ENCODE data around the gene KAT8.

KAT8 gene

DNA sequence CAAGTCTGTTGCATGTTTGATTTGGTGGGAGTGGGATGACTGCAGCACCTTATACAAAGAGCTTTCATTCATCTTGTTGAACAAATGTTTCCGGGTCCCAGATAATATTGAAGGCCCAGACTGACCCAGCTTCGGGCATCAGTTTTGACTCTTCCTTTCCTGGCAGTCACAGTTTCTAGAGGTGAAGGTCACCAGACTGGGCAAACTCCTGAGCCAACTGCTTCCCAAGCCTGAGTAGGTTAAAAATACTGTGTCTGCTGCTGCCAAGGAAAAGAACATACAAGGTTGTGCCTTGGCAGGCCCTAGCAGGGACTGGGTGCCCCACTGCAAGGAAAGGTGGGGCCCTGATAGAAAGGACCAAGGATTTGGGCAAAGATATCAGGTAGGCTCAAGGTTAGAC is 4.8 kb upstream of the KAT8 start:
- DNase-seq (ENCODE audit: insufficient read length, low spot score) (no peak), FAIRE-seq (no peak)
- no peak for TF ChIP-seq POLR2AphosphoS5 (IDR thresholded peaks at IDR 0.05; ENCODE audit: low read depth, low read length)
- TF ChIP-seq SPI1 (IDR thresholded peaks at IDR 0.05; ENCODE audit: low read depth, low read length): no peak
- no peak for TF ChIP-seq POU2F2 (IDR thresholded peaks at IDR 0.05; ENCODE audit: low read depth, low read length)
- no peak for TF ChIP-seq POLR2A (IDR thresholded peaks at IDR 0.05; ENCODE audit: low read depth, low read length)
- no peak for TF ChIP-seq TAF1 (IDR thresholded peaks at IDR 0.05; ENCODE audit: low read depth, low read length)
- no peak for TF ChIP-seq PAX5 (IDR thresholded peaks at IDR 0.05; ENCODE audit: insufficient read depth, low read length, severe bottlenecking)

DNA sequence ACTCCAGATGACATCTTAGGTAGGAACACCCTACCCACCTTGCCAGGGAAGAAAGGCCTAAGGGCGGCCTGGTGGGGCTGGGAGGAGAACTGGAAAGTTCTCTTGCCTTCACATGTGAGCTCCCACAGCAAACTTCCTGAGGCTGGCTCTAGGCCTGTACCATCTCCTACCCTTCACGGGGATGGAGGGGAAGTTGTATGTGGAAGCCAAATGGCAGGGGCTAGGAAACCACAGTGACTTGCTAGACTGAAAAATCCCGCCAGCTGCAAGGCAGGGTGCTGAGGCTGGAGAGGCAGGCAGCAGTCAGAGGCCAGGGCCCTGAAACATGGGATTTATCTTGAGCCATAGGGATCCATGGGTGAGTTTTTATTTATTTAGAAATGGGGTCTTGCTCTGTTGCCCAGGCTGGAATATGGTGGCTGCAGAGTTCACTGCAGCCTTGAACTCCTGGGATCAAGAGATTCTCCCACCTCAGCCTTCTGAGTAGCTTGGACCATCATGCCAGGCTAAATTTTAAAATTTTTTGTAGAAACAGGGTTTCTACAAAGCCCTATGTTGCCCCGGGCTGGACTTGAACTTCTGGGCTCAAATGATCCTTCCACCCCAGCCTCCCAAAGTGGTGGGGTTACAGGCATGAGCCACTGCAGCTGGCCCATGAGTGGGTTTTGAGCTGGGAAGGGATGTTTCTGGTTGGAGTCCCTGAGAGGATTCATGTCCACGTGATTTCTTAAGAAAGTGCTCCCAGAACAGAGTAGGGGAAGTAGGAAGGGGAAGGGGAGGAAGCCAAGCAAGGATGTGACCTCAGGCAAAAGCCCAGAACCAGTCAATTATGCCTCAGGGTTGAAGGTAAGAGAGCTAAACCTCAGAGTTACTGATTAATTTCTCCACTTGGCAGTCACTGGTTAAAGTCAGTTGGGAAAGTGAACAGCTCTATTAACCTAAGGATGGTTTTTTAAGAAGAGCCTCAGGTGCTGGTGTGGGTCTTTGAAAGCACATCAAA is 4.0 kb upstream of the KAT8 start:
- TF ChIP-seq TAF1 (IDR thresholded peaks at IDR 0.05; ENCODE audit: low read depth, low read length) (no peak), PAX5 (IDR thresholded peaks at IDR 0.05; ENCODE audit: insufficient read depth, low read length, severe bottlenecking) (no peak), SPI1 (IDR thresholded peaks at IDR 0.05; ENCODE audit: low read depth, low read length) (no peak), POLR2AphosphoS5 (IDR thresholded peaks at IDR 0.05; ENCODE audit: low read depth, low read length) (no peak), POLR2A (IDR thresholded peaks at IDR 0.05; ENCODE audit: low read depth, low read length) (no peak), POU2F2 (IDR thresholded peaks at IDR 0.05; ENCODE audit: low read depth, low read length) (no peak)
- FAIRE-seq (no peak), DNase-seq (ENCODE audit: insufficient read length, low spot score) (no peak)

DNA sequence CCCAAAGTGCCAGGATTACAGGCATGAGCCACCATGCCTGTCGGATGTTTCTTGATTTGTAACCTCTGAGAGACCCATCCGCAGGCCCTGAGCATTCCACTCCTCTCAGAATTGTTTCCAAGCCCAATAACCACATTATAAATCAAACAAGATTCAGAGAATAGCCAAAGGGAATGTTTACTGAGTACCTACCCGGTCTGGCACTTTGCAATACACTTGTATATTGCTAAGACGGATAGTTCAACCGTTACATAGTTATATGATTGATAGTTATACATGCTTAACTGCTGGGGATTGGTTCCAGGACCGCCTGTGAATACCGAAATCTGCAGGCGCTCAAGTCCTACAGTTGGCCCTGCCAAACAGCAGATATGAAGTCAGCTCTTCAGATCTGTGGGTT is 3.0 kb upstream of the KAT8 start:
- FAIRE-seq (no peak), DNase-seq (ENCODE audit: insufficient read length, low spot score) (no peak)
- TF ChIP-seq SPI1 (IDR thresholded peaks at IDR 0.05; ENCODE audit: low read depth, low read length) (no peak), POLR2A (IDR thresholded peaks at IDR 0.05; ENCODE audit: low read depth, low read length) (no peak), POU2F2 (IDR thresholded peaks at IDR 0.05; ENCODE audit: low read depth, low read length) (no peak), TAF1 (IDR thresholded peaks at IDR 0.05; ENCODE audit: low read depth, low read length) (no peak), POLR2AphosphoS5 (IDR thresholded peaks at IDR 0.05; ENCODE audit: low read depth, low read length) (no peak), PAX5 (IDR thresholded peaks at IDR 0.05; ENCODE audit: insufficient read depth, low read length, severe bottlenecking) (no peak)

DNA sequence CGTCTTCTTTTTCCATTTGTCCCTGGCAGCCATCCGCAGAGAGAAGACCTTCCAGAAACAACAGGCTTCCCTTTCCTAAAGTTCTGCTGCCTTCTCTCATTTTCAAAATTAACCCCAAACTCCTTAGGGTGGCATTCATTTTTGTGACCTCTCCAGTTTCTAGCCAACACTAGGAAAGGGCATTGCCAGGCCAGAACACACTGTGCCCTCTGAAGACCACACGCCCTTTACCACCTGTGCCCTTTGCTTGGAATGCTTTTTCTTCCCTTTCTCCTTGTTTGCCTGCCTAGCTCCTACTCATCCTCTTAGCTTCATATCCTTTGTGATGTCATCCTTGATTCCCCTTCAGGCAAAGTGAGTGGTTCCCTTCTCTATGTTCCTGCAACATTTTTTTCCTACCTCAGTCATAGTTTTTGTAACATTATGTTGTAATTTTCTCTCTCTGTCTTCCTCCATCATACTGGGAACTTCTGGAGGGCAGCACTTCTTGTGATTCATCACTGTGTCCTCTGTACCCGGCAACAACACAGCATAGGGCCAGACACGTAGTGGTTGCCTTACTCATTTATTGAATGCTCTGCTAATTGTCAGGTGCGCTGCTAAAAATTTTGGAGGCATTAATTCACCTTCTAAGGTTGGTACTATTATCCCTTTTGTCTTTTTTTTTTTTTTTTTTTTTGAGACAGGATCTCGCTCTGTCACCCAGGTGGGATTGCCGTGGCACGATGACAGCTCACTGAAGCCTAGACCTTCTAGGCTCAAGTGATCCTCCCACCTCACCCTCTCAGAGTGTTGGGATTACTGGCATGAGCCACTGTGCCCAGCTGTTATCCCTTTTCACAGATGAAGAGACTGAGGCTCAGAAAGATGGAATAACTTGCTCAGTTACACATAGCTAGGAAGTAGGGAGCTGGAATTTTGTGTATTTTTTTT is 1.0 kb downstream of the KAT8 start:
- TF ChIP-seq POU2F2 (IDR thresholded peaks at IDR 0.05; ENCODE audit: low read depth, low read length): no peak
- TF ChIP-seq POLR2AphosphoS5 (IDR thresholded peaks at IDR 0.05; ENCODE audit: low read depth, low read length): no peak
- FAIRE-seq: no peak
- no peak for DNase-seq (ENCODE audit: insufficient read length, low spot score)

DNA sequence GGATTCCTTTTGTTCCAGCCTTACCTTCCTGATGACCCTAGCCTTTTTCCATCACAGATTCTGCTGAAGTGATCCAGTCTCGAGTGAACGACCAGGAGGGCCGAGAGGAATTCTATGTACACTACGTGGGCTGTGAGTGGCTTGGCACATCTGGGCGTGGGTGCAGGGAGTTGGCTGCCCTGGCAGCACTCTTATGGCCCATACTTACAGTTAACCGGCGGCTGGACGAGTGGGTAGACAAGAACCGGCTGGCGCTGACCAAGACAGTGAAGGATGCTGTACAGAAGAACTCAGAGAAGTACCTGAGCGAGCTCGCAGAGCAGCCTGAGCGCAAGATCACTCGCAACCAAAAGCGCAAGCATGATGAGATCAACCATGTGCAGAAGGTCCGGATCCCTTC is 2.7 kb downstream of the KAT8 start:
- no peak for FAIRE-seq
- no peak for TF ChIP-seq PAX5 (IDR thresholded peaks at IDR 0.05; ENCODE audit: insufficient read depth, low read length, severe bottlenecking)
- TF ChIP-seq POLR2A (IDR thresholded peaks at IDR 0.05; ENCODE audit: low read depth, low read length): no peak
- TF ChIP-seq POLR2AphosphoS5 (IDR thresholded peaks at IDR 0.05; ENCODE audit: low read depth, low read length): no peak
- no peak for DNase-seq (ENCODE audit: insufficient read length, low spot score)

- no peak for DNase-seq (ENCODE audit: insufficient read length, low spot score)
- no peak for FAIRE-seq
- no peak for TF ChIP-seq POLR2AphosphoS5 (IDR thresholded peaks at IDR 0.05; ENCODE audit: low read depth, low read length)
- no peak for TF ChIP-seq SPI1 (IDR thresholded peaks at IDR 0.05; ENCODE audit: low read depth, low read length)
- TF ChIP-seq PAX5 (IDR thresholded peaks at IDR 0.05; ENCODE audit: insufficient read depth, low read length, severe bottlenecking): no peak
- TF ChIP-seq TAF1 (IDR thresholded peaks at IDR 0.05; ENCODE audit: low read depth, low read length): no peak
- no peak for TF ChIP-seq POU2F2 (IDR thresholded peaks at IDR 0.05; ENCODE audit: low read depth, low read length)
- TF ChIP-seq POLR2A (IDR thresholded peaks at IDR 0.05; ENCODE audit: low read depth, low read length): no peak
These were observed 8.4 kb downstream of the KAT8 start for GRCh38 chr16:31125844-31126243.

GRCh38 chr16:31127182-31127581 is 9.7 kb downstream of the KAT8 start:
- FAIRE-seq (no peak), DNase-seq (ENCODE audit: insufficient read length, low spot score) (no peak)

GRCh38 chr16:31128711-31129567 is 11.5 kb downstream of the KAT8 start:
- FAIRE-seq (no peak), DNase-seq (ENCODE audit: insufficient read length, low spot score) (no peak)
- TF ChIP-seq POU2F2 (IDR thresholded peaks at IDR 0.05; ENCODE audit: low read depth, low read length) (no peak), POLR2AphosphoS5 (IDR thresholded peaks at IDR 0.05; ENCODE audit: low read depth, low read length) (no peak), SPI1 (IDR thresholded peaks at IDR 0.05; ENCODE audit: low read depth, low read length) (no peak), POLR2A (IDR thresholded peaks at IDR 0.05; ENCODE audit: low read depth, low read length) (no peak), PAX5 (IDR thresholded peaks at IDR 0.05; ENCODE audit: insufficient read depth, low read length, severe bottlenecking) (no peak), TAF1 (IDR thresholded peaks at IDR 0.05; ENCODE audit: low read depth, low read length) (no peak)

More at GRCh38 chr16:31127182-31127581, 9.7 kb downstream of the KAT8 start:
- TF ChIP-seq POLR2AphosphoS5 (IDR thresholded peaks at IDR 0.05; ENCODE audit: low read depth, low read length): no peak
- TF ChIP-seq PAX5 (IDR thresholded peaks at IDR 0.05; ENCODE audit: insufficient read depth, low read length, severe bottlenecking): no peak
- TF ChIP-seq POLR2A (IDR thresholded peaks at IDR 0.05; ENCODE audit: low read depth, low read length): no peak
- TF ChIP-seq SPI1 (IDR thresholded peaks at IDR 0.05; ENCODE audit: low read depth, low read length): no peak
- no peak for TF ChIP-seq POU2F2 (IDR thresholded peaks at IDR 0.05; ENCODE audit: low read depth, low read length)
- no peak for TF ChIP-seq TAF1 (IDR thresholded peaks at IDR 0.05; ENCODE audit: low read depth, low read length)

Measured in GM12891 (cell line).